WTC11 (cell line): ENCODE data around the gene LAS1L.

Experiments
- CREM ChIP-seq: sonication (generic); formaldehyde crosslinking; IDR thresholded peaks from 2 replicates; pipeline ENCODE4 v1.8.1; 2022; ENCODE audit warnings: mild to moderate bottlenecking, missing genetic modification reagents, moderate library complexity
- ETV6 ChIP-seq: sonication (generic); formaldehyde crosslinking; IDR thresholded peaks from 2 replicates; pipeline ENCODE4 v1.8.1; 2022; ENCODE audit warnings: mild to moderate bottlenecking, missing genetic modification reagents
- IRF2 ChIP-seq: sonication (generic); formaldehyde crosslinking; IDR thresholded peaks from 2 replicates; pipeline ENCODE4 v1.8.0; 2022; ENCODE audit warnings: low read depth, missing genetic modification reagents, borderline replicate concordance
- MLX ChIP-seq: sonication (generic); formaldehyde crosslinking; IDR thresholded peaks from 2 replicates; pipeline ENCODE4 v1.8.1; 2023; ENCODE audit warnings: mild to moderate bottlenecking, missing genetic modification reagents, moderate library complexity
- RELA ChIP-seq: sonication (generic); formaldehyde crosslinking; IDR thresholded peaks from 2 replicates; pipeline ENCODE4 v1.8.1; 2022; ENCODE audit warnings: missing genetic modification reagents, mild to moderate bottlenecking, borderline replicate concordance
- USF2 ChIP-seq: sonication (generic); formaldehyde crosslinking; IDR thresholded peaks from 2 replicates; pipeline ENCODE4 v1.8.1; 2023; ENCODE audit warnings: mild to moderate bottlenecking, missing genetic modification reagents, moderate library complexity
- ZNF138 ChIP-seq: sonication (generic); formaldehyde crosslinking; conservative IDR thresholded peaks from 2 replicates; pipeline ENCODE4 v1.8.1; 2022; ENCODE audit warnings: mild to moderate bottlenecking, moderate library complexity, missing genetic modification reagents
- TF ChIP-seq, protein P1 (sequence below): sonication (generic); formaldehyde crosslinking; IDR thresholded peaks from 2 replicates; pipeline ENCODE4 v1.8.1; 2022; ENCODE audit warnings: mild to moderate bottlenecking, missing genetic modification reagents, moderate library complexity, borderline replicate concordance
- TF ChIP-seq, protein P2 (sequence below): fragments of 200-600 bp; IDR thresholded peaks from 2 replicates; pipeline ENCODE4 v1.8.0; 2022; ENCODE audit warnings: antibody characterized with exemption
- TF ChIP-seq, protein P3 (sequence below): sonication (generic); formaldehyde crosslinking; IDR thresholded peaks from 2 replicates; pipeline ENCODE4 v1.8.0; 2022; ENCODE audit warnings: mild to moderate bottlenecking, missing genetic modification reagents

DNA sequence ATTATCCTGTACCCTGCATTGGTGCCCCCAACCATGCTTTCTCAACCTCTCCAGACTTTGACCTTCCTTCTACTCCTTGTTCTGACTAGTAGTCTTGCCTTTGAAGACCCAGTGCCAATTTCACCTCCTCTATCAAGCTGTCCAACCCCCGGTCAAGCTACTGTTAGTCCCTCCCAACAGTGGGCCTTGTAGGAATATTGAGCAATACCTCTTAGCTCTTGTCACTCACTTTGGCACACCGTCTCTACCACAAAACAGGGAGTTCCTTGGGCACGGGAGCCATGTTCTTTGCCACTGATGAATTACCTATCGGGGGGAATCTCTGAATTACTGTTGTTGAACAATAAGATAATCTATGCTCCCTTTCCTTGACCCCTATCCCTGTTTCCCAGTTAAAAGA is 25.2 kb downstream of the LAS1L start:
- TF ChIP-seq IRF2 (no peak), ZNF138 (no peak), RELA (CRISPR knock-in tag) (no peak), CREM (CRISPR knock-in tag) (no peak), USF2 (CRISPR knock-in tag) (no peak), MLX (no peak), ETV6 (CRISPR knock-in tag) (no peak)
- TF ChIP-seq, protein P1, sequence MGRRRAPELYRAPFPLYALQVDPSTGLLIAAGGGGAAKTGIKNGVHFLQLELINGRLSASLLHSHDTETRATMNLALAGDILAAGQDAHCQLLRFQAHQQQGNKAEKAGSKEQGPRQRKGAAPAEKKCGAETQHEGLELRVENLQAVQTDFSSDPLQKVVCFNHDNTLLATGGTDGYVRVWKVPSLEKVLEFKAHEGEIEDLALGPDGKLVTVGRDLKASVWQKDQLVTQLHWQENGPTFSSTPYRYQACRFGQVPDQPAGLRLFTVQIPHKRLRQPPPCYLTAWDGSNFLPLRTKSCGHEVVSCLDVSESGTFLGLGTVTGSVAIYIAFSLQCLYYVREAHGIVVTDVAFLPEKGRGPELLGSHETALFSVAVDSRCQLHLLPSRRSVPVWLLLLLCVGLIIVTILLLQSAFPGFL (CRISPR knock-in tag): no peak
- TF ChIP-seq, protein P2, sequence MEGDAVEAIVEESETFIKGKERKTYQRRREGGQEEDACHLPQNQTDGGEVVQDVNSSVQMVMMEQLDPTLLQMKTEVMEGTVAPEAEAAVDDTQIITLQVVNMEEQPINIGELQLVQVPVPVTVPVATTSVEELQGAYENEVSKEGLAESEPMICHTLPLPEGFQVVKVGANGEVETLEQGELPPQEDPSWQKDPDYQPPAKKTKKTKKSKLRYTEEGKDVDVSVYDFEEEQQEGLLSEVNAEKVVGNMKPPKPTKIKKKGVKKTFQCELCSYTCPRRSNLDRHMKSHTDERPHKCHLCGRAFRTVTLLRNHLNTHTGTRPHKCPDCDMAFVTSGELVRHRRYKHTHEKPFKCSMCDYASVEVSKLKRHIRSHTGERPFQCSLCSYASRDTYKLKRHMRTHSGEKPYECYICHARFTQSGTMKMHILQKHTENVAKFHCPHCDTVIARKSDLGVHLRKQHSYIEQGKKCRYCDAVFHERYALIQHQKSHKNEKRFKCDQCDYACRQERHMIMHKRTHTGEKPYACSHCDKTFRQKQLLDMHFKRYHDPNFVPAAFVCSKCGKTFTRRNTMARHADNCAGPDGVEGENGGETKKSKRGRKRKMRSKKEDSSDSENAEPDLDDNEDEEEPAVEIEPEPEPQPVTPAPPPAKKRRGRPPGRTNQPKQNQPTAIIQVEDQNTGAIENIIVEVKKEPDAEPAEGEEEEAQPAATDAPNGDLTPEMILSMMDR: no peak
- TF ChIP-seq, protein P3, sequence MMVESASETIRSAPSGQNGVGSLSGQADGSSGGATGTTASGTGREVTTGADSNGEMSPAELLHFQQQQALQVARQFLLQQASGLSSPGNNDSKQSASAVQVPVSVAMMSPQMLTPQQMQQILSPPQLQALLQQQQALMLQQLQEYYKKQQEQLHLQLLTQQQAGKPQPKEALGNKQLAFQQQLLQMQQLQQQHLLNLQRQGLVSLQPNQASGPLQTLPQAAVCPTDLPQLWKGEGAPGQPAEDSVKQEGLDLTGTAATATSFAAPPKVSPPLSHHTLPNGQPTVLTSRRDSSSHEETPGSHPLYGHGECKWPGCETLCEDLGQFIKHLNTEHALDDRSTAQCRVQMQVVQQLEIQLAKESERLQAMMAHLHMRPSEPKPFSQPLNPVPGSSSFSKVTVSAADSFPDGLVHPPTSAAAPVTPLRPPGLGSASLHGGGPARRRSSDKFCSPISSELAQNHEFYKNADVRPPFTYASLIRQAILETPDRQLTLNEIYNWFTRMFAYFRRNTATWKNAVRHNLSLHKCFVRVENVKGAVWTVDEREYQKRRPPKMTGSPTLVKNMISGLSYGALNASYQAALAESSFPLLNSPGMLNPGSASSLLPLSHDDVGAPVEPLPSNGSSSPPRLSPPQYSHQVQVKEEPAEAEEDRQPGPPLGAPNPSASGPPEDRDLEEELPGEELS (CRISPR knock-in tag): no peak
